DMS153 treated with DMSO at 0.1 percent for 48 hours (cell line): ENCODE measurements around the gene NUTF2.
A peak's percentile ranks its signal among the peaks of the same experiment; 100 is the strongest.

Experiments
- DNase-seq: peaks from one replicate; lab custom pipeline; 2025; ENCODE audit not compliant: unreplicated experiment; lab: John Stamatoyannopoulos, UW

Gene NUTF2

GRCh38 chr16:67846320-67847063 is at the start of gene NUTF2:
Gene NUTF2, plus strand, starts transcription at chr16:67846933. Its CDS starts 18,198 bp downstream, at chr16:67865131.
- peak; percentile 93 for DNase-seq

- DNase-seq = no peak
Observed at GRCh38 chr16:67800338-67800926, 46.3 kb upstream of the NUTF2 start.

GRCh38 chr16:67801241-67801640 is 45.5 kb upstream of the NUTF2 start:
- no peak for DNase-seq

GRCh38 chr16:67801883-67802282 is 44.9 kb upstream of the NUTF2 start:
- no peak for DNase-seq

- DNase-seq = no peak
Observed at GRCh38 chr16:67803894-67804293, 42.8 kb upstream of the NUTF2 start.

- DNase-seq = no peak
Observed at GRCh38 chr16:67804853-67805542, 41.7 kb upstream of the NUTF2 start.

GRCh38 chr16:67805718-67806427 is 40.9 kb upstream of the NUTF2 start:
- no peak for DNase-seq

- DNase-seq = peak; percentile 98
Observed at GRCh38 chr16:67806428-67807147, 40.1 kb upstream of the NUTF2 start, which contains the start of the genes RANBP10 and TSNAXIP1. Gene RANBP10, minus strand, starts transcription at chr16:67806560. Its CDS starts 24 bp downstream, at chr16:67806536. Gene TSNAXIP1, plus strand, starts transcription at chr16:67806889. Its CDS starts 261 bp downstream, at chr16:67807150.

- no peak for DNase-seq
Observed at GRCh38 chr16:67807148-67807682, 39.5 kb upstream of the NUTF2 start.

GRCh38 chr16:67811899-67812298 is 34.8 kb upstream of the NUTF2 start:
- DNase-seq = no peak

GRCh38 chr16:67814567-67814966 is 32.2 kb upstream of the NUTF2 start:
- no peak for DNase-seq

GRCh38 chr16:67820608-67821259 is 26.0 kb upstream of the NUTF2 start:
- DNase-seq = no peak

GRCh38 chr16:67822511-67822910 is 24.2 kb upstream of the NUTF2 start:
- no peak for DNase-seq

- DNase-seq = no peak
Observed at GRCh38 chr16:67825119-67825518, 21.6 kb upstream of the NUTF2 start.

GRCh38 chr16:67825906-67826305 is 20.8 kb upstream of the NUTF2 start:
- no peak for DNase-seq

- no peak for DNase-seq
Observed at GRCh38 chr16:67828651-67829050, 18.1 kb upstream of the NUTF2 start.

GRCh38 chr16:67833030-67833414 is 13.7 kb upstream of the NUTF2 start:
- DNase-seq = no peak

GRCh38 chr16:67833415-67834241 is 13.1 kb upstream of the NUTF2 start:
- DNase-seq = peak; percentile 80

GRCh38 chr16:67834242-67834614 is 12.5 kb upstream of the NUTF2 start:
- DNase-seq = no peak
